ENCODE data around the gene HEY2. TPM values are rescaled to one million over a fixed set of nuclear protein-coding genes. Genes with fewer than 3 reads are reported as not detected.

HEY2 gene
- total RNA-seq, 1 experiment from 2014 or later: 6.6 TPM

DNA sequence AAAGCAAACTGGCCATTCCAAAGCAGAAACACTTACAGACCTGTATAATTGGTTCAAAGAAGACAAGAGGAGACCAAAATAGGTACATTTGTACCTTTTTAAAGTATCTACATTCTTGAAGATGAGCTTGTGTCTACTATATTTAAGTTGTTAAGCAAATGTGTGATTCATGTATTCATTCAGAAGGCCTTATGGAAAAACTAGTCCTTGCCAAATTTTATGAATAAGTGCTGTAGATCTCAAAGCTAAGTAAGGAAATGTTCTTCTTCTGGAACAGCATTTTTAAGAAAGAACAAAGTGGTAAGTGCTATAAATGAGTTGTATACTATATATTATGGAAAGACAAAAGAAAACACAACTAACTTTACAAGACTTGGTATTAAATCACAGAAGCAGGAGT is 22.2 kb upstream of the HEY2 start:
- TF ChIP-seq, protein P1, sequence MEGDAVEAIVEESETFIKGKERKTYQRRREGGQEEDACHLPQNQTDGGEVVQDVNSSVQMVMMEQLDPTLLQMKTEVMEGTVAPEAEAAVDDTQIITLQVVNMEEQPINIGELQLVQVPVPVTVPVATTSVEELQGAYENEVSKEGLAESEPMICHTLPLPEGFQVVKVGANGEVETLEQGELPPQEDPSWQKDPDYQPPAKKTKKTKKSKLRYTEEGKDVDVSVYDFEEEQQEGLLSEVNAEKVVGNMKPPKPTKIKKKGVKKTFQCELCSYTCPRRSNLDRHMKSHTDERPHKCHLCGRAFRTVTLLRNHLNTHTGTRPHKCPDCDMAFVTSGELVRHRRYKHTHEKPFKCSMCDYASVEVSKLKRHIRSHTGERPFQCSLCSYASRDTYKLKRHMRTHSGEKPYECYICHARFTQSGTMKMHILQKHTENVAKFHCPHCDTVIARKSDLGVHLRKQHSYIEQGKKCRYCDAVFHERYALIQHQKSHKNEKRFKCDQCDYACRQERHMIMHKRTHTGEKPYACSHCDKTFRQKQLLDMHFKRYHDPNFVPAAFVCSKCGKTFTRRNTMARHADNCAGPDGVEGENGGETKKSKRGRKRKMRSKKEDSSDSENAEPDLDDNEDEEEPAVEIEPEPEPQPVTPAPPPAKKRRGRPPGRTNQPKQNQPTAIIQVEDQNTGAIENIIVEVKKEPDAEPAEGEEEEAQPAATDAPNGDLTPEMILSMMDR (conservative IDR thresholded peaks at IDR 0.05): no peak
- H4K5ac ChIP-seq (ENCODE audit: insufficient read length, low read depth, low read length): no peak overlapping the region
- no peak overlapping the region for H4K8ac ChIP-seq (replicated peaks; ENCODE audit: insufficient read length, low read depth, low read length)
- H3K27ac ChIP-seq (ENCODE audit: insufficient read length, low read depth, low read length): no peak overlapping the region
- no peak overlapping the region for H2BK15ac ChIP-seq (ENCODE audit: low read depth, low read length)
- Mint-ChIP-seq H3K36me3 (ENCODE audit: insufficient read depth in 1 of 3, low read depth in 3 of 3) (no peaks in the 10 kb centered on the region), H3K4me1 (peaks cover 7 to 22% of the 10 kb centered on the region in 2 experiments), H3K4me3 (no peak overlapping the region), H3K27ac (no peak overlapping the region), H3K27me3 (ENCODE audit: low read depth) (peaks cover 3% of the 10 kb centered on the region; the same call in 1 of the 2 replicates), H3K9me3 (no peaks in the 10 kb centered on the region)
- no peak overlapping the region for H3T11ph ChIP-seq (ENCODE audit: low read length)
- H3K27me3 ChIP-seq (ENCODE audit: insufficient read depth, low read length): no peaks in the 10 kb centered on the region
- no peak overlapping the region for H3K9ac ChIP-seq (ENCODE audit: extremely low read depth, insufficient read length, low read length)
- no peak overlapping the region for H3K14ac ChIP-seq (ENCODE audit: insufficient read depth, low read length)
- no peak overlapping the region for H3K18ac ChIP-seq (ENCODE audit: insufficient read length, low read depth, low read length)
- no peaks in the 10 kb centered on the region for H3K9me3 ChIP-seq (ENCODE audit: control insufficient read depth, low read depth, low read length)
- H3K56ac ChIP-seq (ENCODE audit: insufficient read length, low read depth, low read length): no peak overlapping the region
- H3K79me1 ChIP-seq (ENCODE audit: insufficient read depth, low read depth, low read length, poor library complexity, severe bottlenecking): no peaks in the 10 kb centered on the region
- no peak overlapping the region for H3K4me2 ChIP-seq (ENCODE audit: insufficient read depth, insufficient read length, low read length)
- H2AFZ ChIP-seq (ENCODE audit: low read length): no peak overlapping the region
- H2BK120ac ChIP-seq (ENCODE audit: low read depth, low read length, poor library complexity, severe bottlenecking): no peak overlapping the region
- H2AK5ac ChIP-seq (ENCODE audit: insufficient read length, low read length): no peak overlapping the region
- no peak overlapping the region for H3K23ac ChIP-seq (ENCODE audit: insufficient read length, low read depth, low read length)
- H2BK20ac ChIP-seq (ENCODE audit: low read depth, low read length, poor library complexity, severe bottlenecking): no peak overlapping the region
- H4K20me1 ChIP-seq (ENCODE audit: control insufficient read depth, insufficient read depth, insufficient read length): no peaks in the 10 kb centered on the region
- H3K23me2 ChIP-seq (ENCODE audit: insufficient read length, low read depth, low read length, poor library complexity, severe bottlenecking): no peaks in the 10 kb centered on the region
- no peak for DNase-seq
- no peak overlapping the region for H2BK12ac ChIP-seq (ENCODE audit: insufficient read length, low read depth, low read length)
- no peak overlapping the region for H2BK5ac ChIP-seq (ENCODE audit: insufficient read length, low read length)
- no peaks in the 10 kb centered on the region for H3K4me1 ChIP-seq (ENCODE audit: insufficient read depth, low read length)
- no peaks in the 10 kb centered on the region for H3K79me2 ChIP-seq (ENCODE audit: insufficient read depth, low read length)
- H4K91ac ChIP-seq (ENCODE audit: insufficient read length, low read depth, low read length): no peak overlapping the region
- H3K4ac ChIP-seq (ENCODE audit: low read depth, low read length): no peak overlapping the region

Data from H9 (cell line).